Neuronal stem cell (in vitro differentiated cells): Measurements from ENCODE around the gene CERCAM.

ENCODE experiments used
- DNase-seq: peaks from one replicate; pipeline ENCODE4 v3.0.0-alpha.2; 2013; ENCODE audit warnings: low spot score
- H2AFZ ChIP-seq: one replicate; pipeline ENCODE4 v1.6.1; 2013; ENCODE audit warnings: mild to moderate bottlenecking, low read length, inconsistent platforms
- H2AK5ac ChIP-seq: 2 replicates; pipeline ENCODE4 v1.6.1; 2013; ENCODE audit warnings: low read depth, mild to moderate bottlenecking, inconsistent platforms, low read length, moderate library complexity, mixed read lengths
- H2BK120ac ChIP-seq: 2 replicates; pipeline ENCODE4 v1.6.1; 2013; ENCODE audit warnings: low read depth, mild to moderate bottlenecking, inconsistent platforms, low read length, moderate library complexity, mixed read lengths
- H2BK12ac ChIP-seq: one replicate; pipeline ENCODE4 v1.6.1; 2013; ENCODE audit warnings: low read length, inconsistent platforms
- H2BK15ac ChIP-seq: 2 replicates; pipeline ENCODE4 v1.6.1; 2013; ENCODE audit warnings: mild to moderate bottlenecking, low read length, inconsistent platforms, mixed read lengths
- H2BK5ac ChIP-seq: one replicate; pipeline ENCODE4 v1.6.1; 2013; ENCODE audit warnings: inconsistent platforms, mild to moderate bottlenecking, low read length, moderate library complexity
- H3K14ac ChIP-seq: one replicate; pipeline ENCODE4 v1.6.1; 2013; ENCODE audit warnings: low read length, inconsistent platforms
- H3K18ac ChIP-seq: 2 replicates; pipeline ENCODE4 v1.6.1; 2013; ENCODE audit warnings: low read length, inconsistent platforms
- H3K23ac ChIP-seq: 2 replicates; pipeline ENCODE4 v1.6.1; 2013; ENCODE audit warnings: low read depth, mild to moderate bottlenecking, mixed read lengths, low read length, inconsistent platforms; ENCODE audit not compliant: poor library complexity
- H3K27ac ChIP-seq: replicated peaks from 3 replicates; pipeline ENCODE4 v1.5.1; 2013; ENCODE audit warnings: low read length, inconsistent platforms
- H3K27me3 ChIP-seq, 3 experiments: 2 replicates each; pipeline ENCODE4 v1.6.1; 2013; ENCODE audit warnings: low read length in 3 of 3, mild to moderate bottlenecking in 2 of 3, inconsistent platforms in 1 of 3, low read depth in 1 of 3, mixed read lengths in 1 of 3, moderate library complexity in 1 of 3; ENCODE audit not compliant: control insufficient read depth in 3 of 3, insufficient read depth in 3 of 3
- H3K36me3 ChIP-seq, 2 donors: replicated peaks in 1 of 2; 2 replicates each; pipeline ENCODE4 v1.6.1; 2013; ENCODE audit warnings: low read length in 2 of 2; ENCODE audit not compliant: control insufficient read depth in 2 of 2, insufficient read depth in 2 of 2
- H3K4ac ChIP-seq: 2 replicates; pipeline ENCODE4 v1.6.1; 2013; ENCODE audit warnings: inconsistent platforms, mild to moderate bottlenecking, low read length, moderate library complexity
- H3K4me1 ChIP-seq, 2 donors: 1 replicate in 1 of 2; 2 replicates in 1 of 2; pipeline ENCODE4 v1.6.1; 2013; ENCODE audit warnings: low read length in 2 of 2, low read depth in 1 of 2; ENCODE audit not compliant: control insufficient read depth in 2 of 2, insufficient read depth in 1 of 2
- H3K4me2 ChIP-seq: one replicate; pipeline ENCODE4 v1.6.1; 2013; ENCODE audit warnings: mild to moderate bottlenecking, low read length, inconsistent platforms; ENCODE audit not compliant: insufficient read depth, poor library complexity, severe bottlenecking
- H3K4me3 ChIP-seq, 2 donors: 2 replicates each; pipeline ENCODE4 v1.5.1; 2013; ENCODE audit warnings: low read length in 2 of 2, mild to moderate bottlenecking in 2 of 2, inconsistent platforms in 1 of 2, moderate library complexity in 1 of 2
- H3K79me1 ChIP-seq: one replicate; pipeline ENCODE4 v1.6.1; 2013; ENCODE audit warnings: low read depth, mild to moderate bottlenecking, inconsistent platforms, low read length, moderate library complexity
- H3K9ac ChIP-seq: one replicate; pipeline ENCODE4 v1.6.1; 2013; ENCODE audit warnings: mild to moderate bottlenecking, low read depth, low read length, inconsistent platforms; ENCODE audit not compliant: poor library complexity
- H3K9me3 ChIP-seq, 2 donors: replicated peaks in 1 of 2; 2 replicates each; pipeline versions ENCODE3 to v1.6.1; 2013; ENCODE audit warnings: low read length in 2 of 2, mild to moderate bottlenecking in 2 of 2, inconsistent platforms in 1 of 2, low read depth in 1 of 2, mixed read lengths in 1 of 2, moderate library complexity in 1 of 2; ENCODE audit not compliant: control insufficient read depth in 2 of 2, insufficient read depth in 1 of 2
- H4K8ac ChIP-seq: one replicate; pipeline ENCODE4 v1.6.1; 2013; ENCODE audit warnings: low read depth, mild to moderate bottlenecking, inconsistent platforms, low read length, moderate library complexity
- H4K91ac ChIP-seq: one replicate; pipeline ENCODE4 v1.6.1; 2013; ENCODE audit warnings: low read length, low read depth, mild to moderate bottlenecking, inconsistent platforms; ENCODE audit not compliant: poor library complexity
- WGBS, 2 donors: extraction: QIAGEN DNeasy Blood & Tissue Kit; methylation state at CpG; one replicate each; pipeline ENCODE4 v1.1.7; 2013; ENCODE audit warnings: missing lambda C conversion rate in 2 of 2, mixed read lengths in 1 of 2; ENCODE audit not compliant: insufficient read length in 2 of 2, insufficient replicate concordance in 1 of 2; ENCODE audit errors: extremely low coverage in 2 of 2; 5-methylcytosine and 5-hydroxymethylcytosine counted together

The CERCAM gene

GRCh38 chr9:128479262-128479661, 58.6 kb downstream of the CERCAM start:
- no peak overlapping the region for H3K18ac ChIP-seq
- no peak overlapping the region for H3K4ac ChIP-seq
- no peak overlapping the region for H3K23ac ChIP-seq
- H3K9me3 ChIP-seq = no peaks in the 10 kb centered on the region
- no peak overlapping the region for H3K27ac ChIP-seq
- H3K4me2 ChIP-seq = no peak overlapping the region
- no peaks in the 10 kb centered on the region for H3K27me3 ChIP-seq
- no peak overlapping the region for H4K91ac ChIP-seq
- H2BK15ac ChIP-seq = no peak overlapping the region
- no peak overlapping the region for H2BK5ac ChIP-seq
- WGBS, 2 donors = no CpG with 5 or more reads among the region's 1 CpG
- H2BK120ac ChIP-seq = no peak overlapping the region
- no peak overlapping the region for H3K14ac ChIP-seq
- no peak for DNase-seq
- H2AFZ ChIP-seq = no peak overlapping the region
- H3K36me3 ChIP-seq = peaks cover 12 to 91% of the 10 kb centered on the region in 2 donors
- no peak overlapping the region for H2BK12ac ChIP-seq
- no peak overlapping the region for H4K8ac ChIP-seq
- H3K9ac ChIP-seq = no peak overlapping the region
- no peak overlapping the region for H3K4me3 ChIP-seq
- H3K79me1 ChIP-seq = no peaks in the 10 kb centered on the region
- no peak overlapping the region for H2AK5ac ChIP-seq
- H3K4me1 ChIP-seq = no peaks in the 10 kb centered on the region

- Histone ChIP-seq H3K79me1 (no peaks in the 10 kb centered on the region), H2AFZ (no peak overlapping the region), H3K9me3 (no peaks in the 10 kb centered on the region), H3K27me3 (no peaks in the 10 kb centered on the region), H4K91ac (no peak overlapping the region), H2BK12ac (no peak overlapping the region), H3K36me3 (peaks cover 25 to 94% of the 10 kb centered on the region in 2 donors), H2BK15ac (no peak overlapping the region), H3K18ac (no peak overlapping the region), H3K14ac (no peak overlapping the region), H3K27ac (no peak overlapping the region), H3K9ac (no peak overlapping the region), H3K4me1 (no peaks in the 10 kb centered on the region), H2AK5ac (no peak overlapping the region), H3K23ac (no peak overlapping the region), H3K4me2 (no peak overlapping the region), H2BK120ac (no peak overlapping the region), H3K4me3 (no peak overlapping the region), H3K4ac (no peak overlapping the region), H2BK5ac (no peak overlapping the region), H4K8ac (no peak overlapping the region)
- no peak for DNase-seq
- WGBS, 2 donors = no CpG with 5 or more reads among the region's 10 CpGs
Observed at GRCh38 chr9:128481561-128481960, 60.9 kb downstream of the CERCAM start.

GRCh38 chr9:128482186-128482585, 61.5 kb downstream of the CERCAM start:
- Histone ChIP-seq H2BK15ac (no peak overlapping the region), H4K91ac (no peak overlapping the region), H3K79me1 (no peaks in the 10 kb centered on the region), H3K14ac (no peak overlapping the region), H3K4me2 (no peak overlapping the region), H3K4ac (no peak overlapping the region), H2BK120ac (no peak overlapping the region), H2BK5ac (no peak overlapping the region), H3K4me1 (no peaks in the 10 kb centered on the region), H3K9me3 (no peaks in the 10 kb centered on the region), H2BK12ac (no peak overlapping the region), H4K8ac (no peak overlapping the region), H3K18ac (no peak overlapping the region), H3K9ac (no peak overlapping the region), H3K27ac (no peak overlapping the region), H3K27me3 (no peaks in the 10 kb centered on the region), H3K36me3 (peaks cover 30 to 96% of the 10 kb centered on the region in 2 donors), H3K23ac (no peak overlapping the region), H2AFZ (no peak overlapping the region), H2AK5ac (no peak overlapping the region), H3K4me3 (no peak overlapping the region)
- no CpG with 5 or more reads among the region's 7 CpGs for WGBS, 2 donors
- no peak for DNase-seq

GRCh38 chr9:128484686-128485413, 64.2 kb downstream of the CERCAM start:
- no peak for DNase-seq
- peaks cover 33 to 94% of the 10 kb centered on the region in 2 donors for H3K36me3 ChIP-seq
- peak overlapping the region; percentile 25 for H3K9ac ChIP-seq
- no peaks in the 10 kb centered on the region for H3K27me3 ChIP-seq
- no peak overlapping the region for H2BK120ac ChIP-seq
- no peak overlapping the region for H2BK15ac ChIP-seq
- no peak overlapping the region for H3K4me2 ChIP-seq
- no peak overlapping the region for H3K27ac ChIP-seq
- no peaks in the 10 kb centered on the region for H3K9me3 ChIP-seq
- no peak overlapping the region for H2BK5ac ChIP-seq
- no peak overlapping the region for H3K23ac ChIP-seq
- 100% methylated on average over 1 of the region's 17 CpGs; no CpG with 5 or more reads in 1 of the 2 donors for WGBS, 2 donors
- no peak overlapping the region for H3K18ac ChIP-seq
- no peak overlapping the region for H2AK5ac ChIP-seq
- H3K4ac ChIP-seq = no peak overlapping the region
- no peak overlapping the region for H4K91ac ChIP-seq
- no peak overlapping the region for H4K8ac ChIP-seq
- no peaks in the 10 kb centered on the region for H3K79me1 ChIP-seq
- no peak overlapping the region for H3K14ac ChIP-seq
- H3K4me3 ChIP-seq = no peak overlapping the region
- H3K4me1 ChIP-seq = no peaks in the 10 kb centered on the region
- H2AFZ ChIP-seq = no peak overlapping the region
- H2BK12ac ChIP-seq = no peak overlapping the region
